Mesenchymal stem cell (in vitro differentiated cells and primary cell): ENCODE data around the gene PLCH2.

Source experiments
- DNase-seq: peaks from one replicate; pipeline ENCODE4 v3.0.0-alpha.2; 2013
- H2AFZ ChIP-seq: one replicate; pipeline ENCODE4 v1.6.1; 2013; ENCODE audit warnings: low read depth, mild to moderate bottlenecking, control low read depth, inconsistent platforms, low read length, moderate library complexity
- H2AK5ac ChIP-seq: 2 replicates; pipeline ENCODE4 v1.6.1; 2013; ENCODE audit warnings: low read length, moderate library complexity, mild to moderate bottlenecking, inconsistent platforms; ENCODE audit not compliant: severe bottlenecking
- H2BK120ac ChIP-seq: one replicate; pipeline ENCODE4 v1.6.1; 2013; ENCODE audit warnings: low read depth, mild to moderate bottlenecking, inconsistent platforms, low read length, moderate library complexity
- H2BK12ac ChIP-seq, 2 experiments: one replicate each; pipeline ENCODE4 v1.6.1; 2013; ENCODE audit warnings: inconsistent platforms in 2 of 2, low read length in 2 of 2, mild to moderate bottlenecking in 2 of 2, moderate library complexity in 2 of 2, control low read depth in 1 of 2
- H2BK15ac ChIP-seq: one replicate; pipeline ENCODE4 v1.6.1; 2013; ENCODE audit warnings: mild to moderate bottlenecking, low read depth, inconsistent platforms; ENCODE audit not compliant: poor library complexity, severe bottlenecking
- H2BK5ac ChIP-seq: 2 replicates; pipeline ENCODE4 v1.6.1; 2013; ENCODE audit warnings: low read depth, mild to moderate bottlenecking, low read length, control low read depth, inconsistent platforms; ENCODE audit not compliant: poor library complexity, severe bottlenecking
- H3K14ac ChIP-seq, 2 experiments: one replicate each; pipeline ENCODE4 v1.6.1; 2013; ENCODE audit warnings: inconsistent platforms in 2 of 2, low read length in 2 of 2, control low read depth in 1 of 2, mild to moderate bottlenecking in 1 of 2, moderate library complexity in 1 of 2
- H3K18ac ChIP-seq, 2 experiments: one replicate each; pipeline ENCODE4 v1.6.1; 2013; ENCODE audit warnings: inconsistent platforms in 2 of 2, low read length in 2 of 2, control low read depth in 1 of 2, low read depth in 1 of 2, mild to moderate bottlenecking in 1 of 2
- H3K23ac ChIP-seq, 2 experiments: one replicate each; pipeline ENCODE4 v1.6.1; 2013; ENCODE audit warnings: inconsistent platforms in 2 of 2, low read length in 2 of 2, mild to moderate bottlenecking in 2 of 2, moderate library complexity in 2 of 2, control low read depth in 1 of 2
- H3K27ac ChIP-seq: 2 replicates; pipeline ENCODE4 v1.5.1; 2013; ENCODE audit warnings: mild to moderate bottlenecking, moderate library complexity, low read length, control low read depth, inconsistent platforms; ENCODE audit not compliant: poor library complexity, severe bottlenecking
- H3K27me3 ChIP-seq, 2 experiments: 2 replicates each; pipeline versions ENCODE4 v1.6.1 to v1.7.0; 2013; ENCODE audit warnings: low read length in 2 of 2, mild to moderate bottlenecking in 2 of 2, moderate library complexity in 2 of 2, control low read depth in 1 of 2, inconsistent platforms in 1 of 2; ENCODE audit not compliant: control insufficient read depth in 1 of 2, insufficient read depth in 1 of 2
- H3K36me3 ChIP-seq, 2 experiments: 2 replicates each; pipeline versions ENCODE4 v1.6.1 to v1.7.0; 2013; ENCODE audit warnings: low read length in 2 of 2, control low read depth in 1 of 2, inconsistent platforms in 1 of 2, low read depth in 1 of 2, mild to moderate bottlenecking in 1 of 2; ENCODE audit not compliant: insufficient read depth in 2 of 2, control insufficient read depth in 1 of 2
- H3K4ac ChIP-seq, 2 experiments: one replicate each; pipeline ENCODE4 v1.6.1; 2013; ENCODE audit warnings: inconsistent platforms in 2 of 2, low read length in 2 of 2, mild to moderate bottlenecking in 2 of 2, moderate library complexity in 2 of 2, control low read depth in 1 of 2, low read depth in 1 of 2
- H3K4me1 ChIP-seq: 2 replicates; pipeline ENCODE4 v1.6.1; 2013; ENCODE audit warnings: low read depth, low read length, control low read depth; ENCODE audit not compliant: control insufficient read depth, insufficient read depth
- H3K4me2 ChIP-seq: 2 replicates; pipeline ENCODE4 v1.6.1; 2013; ENCODE audit warnings: low read length, mild to moderate bottlenecking, inconsistent platforms; ENCODE audit not compliant: poor library complexity, severe bottlenecking
- H3K4me3 ChIP-seq, 2 experiments: 2 replicates each; pipeline versions ENCODE4 v1.5.1 to v1.7.0; 2013; ENCODE audit warnings: low read length in 2 of 2, mild to moderate bottlenecking in 2 of 2, control low read depth in 1 of 2, low read depth in 1 of 2; ENCODE audit not compliant: insufficient read depth in 1 of 2
- H3K79me1 ChIP-seq: replicated peaks from 2 replicates; pipeline ENCODE4 v1.6.1; 2013; ENCODE audit warnings: mild to moderate bottlenecking, control low read depth, low read length, inconsistent platforms; ENCODE audit not compliant: poor library complexity, severe bottlenecking
- H3K9ac ChIP-seq: 2 replicates; pipeline ENCODE4 v1.7.0; 2013; ENCODE audit warnings: mild to moderate bottlenecking, low read length, moderate library complexity
- H3K9me3 ChIP-seq: 2 replicates; pipeline ENCODE4 v1.7.0; 2013; ENCODE audit warnings: mild to moderate bottlenecking, low read length; ENCODE audit not compliant: control insufficient read depth
- H4K8ac ChIP-seq: one replicate; pipeline ENCODE4 v1.6.1; 2013; ENCODE audit warnings: inconsistent platforms, mild to moderate bottlenecking, low read length, moderate library complexity
- H4K91ac ChIP-seq: one replicate; pipeline ENCODE4 v1.6.1; 2013; ENCODE audit warnings: mild to moderate bottlenecking, low read length, inconsistent platforms
- WGBS: methylation state at CpG from one replicate; pipeline ENCODE4 v1.1.7; 2013; ENCODE audit warnings: mixed read lengths; 5-methylcytosine and 5-hydroxymethylcytosine counted together

Gene PLCH2

GRCh38 chr1:2441746-2442145 is 34.3 kb upstream of the PLCH2 start:
- Histone ChIP-seq H3K36me3 (no peaks in the 10 kb centered on the region), H4K91ac (no peak overlapping the region)

GRCh38 chr1:2442661-2443060 is 33.4 kb upstream of the PLCH2 start:
- H4K91ac ChIP-seq, result no peak overlapping the region
- no peak overlapping the region for H2BK12ac ChIP-seq
- no peak overlapping the region for H3K4me3 ChIP-seq
- H2BK120ac ChIP-seq, result no peak overlapping the region
- H2AFZ ChIP-seq, result no peak overlapping the region
- H3K4me1 ChIP-seq, result peaks cover 61% of the 10 kb centered on the region
- H3K4me2 ChIP-seq, result no peak overlapping the region
- H2BK5ac ChIP-seq, result no peak overlapping the region
- no peak overlapping the region for H4K8ac ChIP-seq
- no peak overlapping the region for H3K18ac ChIP-seq
- no peaks in the 10 kb centered on the region for H3K36me3 ChIP-seq
- peaks cover 0 to 63% of the 10 kb centered on the region in 2 experiments for H3K27me3 ChIP-seq
- H3K79me1 ChIP-seq, result no peaks in the 10 kb centered on the region
- H3K4ac ChIP-seq, result no peak overlapping the region
- H3K9ac ChIP-seq, result no peak overlapping the region
- no peak overlapping the region for H3K27ac ChIP-seq
- H3K23ac ChIP-seq, result no peak overlapping the region
- no peak for DNase-seq
- no peak overlapping the region for H2BK15ac ChIP-seq
- no peak overlapping the region for H3K14ac ChIP-seq
- WGBS, result 80% methylated on average over 6 of the region's 6 CpGs
- no peak overlapping the region for H2AK5ac ChIP-seq
- no peaks in the 10 kb centered on the region for H3K9me3 ChIP-seq

More at GRCh38 chr1:2441746-2442145, 34.3 kb upstream of the PLCH2 start:
- Histone ChIP-seq H3K23ac (no peak overlapping the region), H3K9ac (no peak overlapping the region), H3K4me3 (no peak overlapping the region), H4K8ac (no peak overlapping the region), H3K4ac (no peak overlapping the region), H3K27me3 (peaks cover 0 to 63% of the 10 kb centered on the region in 2 experiments), H3K9me3 (no peaks in the 10 kb centered on the region), H2BK15ac (no peak overlapping the region), H3K4me1 (peaks cover 52% of the 10 kb centered on the region), H2BK5ac (no peak overlapping the region), H3K18ac (no peak overlapping the region), H3K27ac (no peak overlapping the region), H3K14ac (no peak overlapping the region), H3K4me2 (no peak overlapping the region), H3K79me1 (no peaks in the 10 kb centered on the region), H2AFZ (no peak overlapping the region), H2BK12ac (no peak overlapping the region), H2AK5ac (no peak overlapping the region), H2BK120ac (no peak overlapping the region)
- no peak for DNase-seq
- 87% methylated on average over 13 of the region's 13 CpGs for WGBS

- Histone ChIP-seq H2BK15ac (no peak overlapping the region), H3K4me1 (peaks cover 69% of the 10 kb centered on the region), H3K36me3 (no peaks in the 10 kb centered on the region), H3K4me2 (peak overlapping the region; percentile 78), H2BK5ac (no peak overlapping the region), H3K9ac (no peak overlapping the region), H2AFZ (no peak overlapping the region), H3K23ac (no peak overlapping the region), H3K27me3 (peaks cover 0 to 59% of the 10 kb centered on the region in 2 experiments), H3K4me3 (peak overlapping the region in 1 of 2 experiments; percentile 58), H4K8ac (no peak overlapping the region), H3K27ac (no peak overlapping the region), H3K4ac (no peak overlapping the region), H4K91ac (no peak overlapping the region), H3K14ac (no peak overlapping the region), H2BK12ac (no peak overlapping the region), H2AK5ac (no peak overlapping the region), H3K79me1 (no peaks in the 10 kb centered on the region), H2BK120ac (no peak overlapping the region), H3K18ac (no peak overlapping the region), H3K9me3 (no peaks in the 10 kb centered on the region)
- 7% methylated on average over 83 of the region's 107 CpGs for WGBS
- no peak for DNase-seq
Observed at GRCh38 chr1:2443277-2444137, 32.6 kb upstream of the PLCH2 start.

GRCh38 chr1:2444138-2444591 is 31.9 kb upstream of the PLCH2 start:
- H3K4ac ChIP-seq, result no peak overlapping the region
- no peak overlapping the region for H2BK120ac ChIP-seq
- no peak overlapping the region for H3K18ac ChIP-seq

More at GRCh38 chr1:2444138-2444591, 31.9 kb upstream of the PLCH2 start:
- no peak overlapping the region for H2AK5ac ChIP-seq
- H3K27ac ChIP-seq, result no peak overlapping the region
- 62% methylated on average over 27 of the region's 27 CpGs for WGBS
- H3K27me3 ChIP-seq, result peaks cover 0 to 58% of the 10 kb centered on the region in 2 experiments
- H4K91ac ChIP-seq, result no peak overlapping the region
- H3K36me3 ChIP-seq, result no peaks in the 10 kb centered on the region
- H3K9me3 ChIP-seq, result no peaks in the 10 kb centered on the region
- H2BK5ac ChIP-seq, result no peak overlapping the region
- DNase-seq, result no peak
- no peaks in the 10 kb centered on the region for H3K79me1 ChIP-seq
- H2BK12ac ChIP-seq, result no peak overlapping the region
- peaks cover 73% of the 10 kb centered on the region for H3K4me1 ChIP-seq
- peak overlapping the region in 1 of 2 experiments; percentile 58 for H3K4me3 ChIP-seq
- H3K23ac ChIP-seq, result no peak overlapping the region
- H3K4me2 ChIP-seq, result peak overlapping the region; percentile 78
- H3K14ac ChIP-seq, result no peak overlapping the region
- no peak overlapping the region for H3K9ac ChIP-seq
- no peak overlapping the region for H4K8ac ChIP-seq
- no peak overlapping the region for H2AFZ ChIP-seq
- no peak overlapping the region for H2BK15ac ChIP-seq
